GF-D8 (cell line): ENCODE measurements around the gene PRUNE2.
"Not testable (repeated sequence)": the region's sequence is repeated elsewhere in the genome, so short reads cannot be mapped to it uniquely, and the experiment has no call there.

Experiments used
- DNase-seq: peaks from one replicate; lab custom pipeline; 2025; lab: John Stamatoyannopoulos, UW

PRUNE2 gene

DNA sequence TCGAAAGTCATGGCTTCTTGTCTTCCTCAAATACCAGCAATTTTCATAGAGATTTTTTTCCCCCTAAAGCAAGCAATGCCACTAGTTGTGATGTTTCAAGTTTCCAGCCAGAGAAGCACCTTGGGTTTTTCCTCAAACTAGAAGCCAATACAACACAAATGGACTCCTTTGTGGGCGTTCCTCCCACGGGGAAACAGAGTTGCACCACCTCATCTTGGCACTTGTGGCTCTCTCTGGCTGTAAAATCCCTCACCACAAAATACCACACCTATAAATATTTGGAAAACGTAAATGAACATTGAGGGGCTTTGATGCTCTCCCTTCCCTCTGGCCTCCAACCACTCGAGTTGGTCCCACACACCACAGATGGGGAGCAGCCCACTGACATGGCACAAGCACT lies 208.8 kb downstream of the PRUNE2 start:
- DNase-seq: no peak

DNA sequence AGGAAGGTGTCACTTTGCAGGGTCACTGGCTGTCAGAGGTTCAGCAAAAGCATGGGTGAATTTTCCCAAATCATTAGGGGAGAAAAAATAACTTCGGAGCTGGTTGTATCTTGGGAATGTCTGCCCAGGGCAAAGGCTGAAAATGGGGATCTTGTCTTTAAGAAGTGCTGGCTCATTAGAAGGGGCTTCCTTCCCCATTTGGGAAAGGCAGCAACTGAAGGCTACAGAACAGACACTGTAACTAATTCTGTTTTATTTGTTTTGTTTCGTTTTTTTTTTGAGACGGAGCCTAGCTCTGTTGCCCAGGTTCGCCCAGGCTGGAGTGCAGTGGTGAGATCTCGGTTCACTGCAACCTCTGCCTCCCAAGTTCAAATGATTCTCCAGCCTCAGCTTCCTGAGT lies 212.0 kb downstream of the PRUNE2 start:
- no peak for DNase-seq

- DNase-seq: no peak
Measured at GRCh38 chr9:76692458-76693129, 213.3 kb downstream of the PRUNE2 start.

DNA sequence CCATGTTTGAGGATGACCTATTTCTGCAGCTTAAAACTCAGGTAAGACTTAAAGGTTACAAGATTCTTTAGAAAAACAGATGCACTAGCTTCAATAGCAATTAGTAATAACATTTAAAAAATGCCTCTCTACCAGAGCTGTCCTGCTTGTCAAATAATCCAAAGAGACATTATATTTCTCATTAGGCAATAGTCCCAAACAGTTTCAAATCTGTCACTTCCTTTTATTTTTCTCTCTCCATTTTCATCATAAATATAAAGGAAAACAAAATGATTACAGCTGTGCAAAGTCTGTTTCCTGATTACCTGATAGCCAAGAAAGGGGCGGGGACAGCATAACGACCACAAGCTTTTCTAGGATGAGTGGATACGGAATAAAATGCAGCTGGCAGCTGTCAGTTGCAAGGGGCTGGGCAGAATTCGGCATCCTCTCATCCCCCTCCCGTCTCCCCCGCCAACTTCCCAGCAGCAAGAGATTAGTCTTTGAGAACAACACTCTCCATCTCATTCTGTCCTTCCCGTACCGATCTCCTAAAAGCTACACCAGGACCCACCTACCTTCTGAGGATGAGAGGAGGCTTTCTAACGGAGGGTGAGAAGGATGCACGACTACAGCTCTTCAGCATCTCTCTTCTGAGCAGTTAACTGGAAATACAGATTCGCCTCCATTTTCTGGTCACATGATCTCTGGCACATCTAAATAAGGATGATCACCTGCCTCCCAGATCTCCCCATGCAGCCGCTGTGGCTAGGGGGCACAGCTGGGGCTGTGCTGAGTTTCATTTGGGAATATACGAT lies 214.2 kb downstream of the PRUNE2 start:
- DNase-seq: no peak

DNA sequence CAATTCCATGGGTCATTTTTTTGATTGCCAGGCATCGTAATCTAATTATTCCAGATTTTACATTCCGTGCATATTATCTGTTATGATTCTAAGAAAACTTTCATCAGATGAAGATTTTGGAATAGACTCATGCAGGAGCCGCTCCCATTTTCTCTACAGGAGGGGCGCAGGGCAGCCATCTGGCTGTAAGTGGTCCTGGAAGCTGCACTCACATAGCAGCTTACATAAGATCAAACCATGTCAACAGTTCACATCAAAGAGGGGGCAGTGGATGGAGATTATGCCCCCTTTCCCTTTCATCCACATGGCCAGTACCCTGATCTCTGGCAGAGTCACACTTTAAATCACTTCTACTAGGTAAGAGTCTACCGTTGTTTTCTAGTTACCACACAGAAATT lies 214.9 kb downstream of the PRUNE2 start:
- no peak for DNase-seq

DNA sequence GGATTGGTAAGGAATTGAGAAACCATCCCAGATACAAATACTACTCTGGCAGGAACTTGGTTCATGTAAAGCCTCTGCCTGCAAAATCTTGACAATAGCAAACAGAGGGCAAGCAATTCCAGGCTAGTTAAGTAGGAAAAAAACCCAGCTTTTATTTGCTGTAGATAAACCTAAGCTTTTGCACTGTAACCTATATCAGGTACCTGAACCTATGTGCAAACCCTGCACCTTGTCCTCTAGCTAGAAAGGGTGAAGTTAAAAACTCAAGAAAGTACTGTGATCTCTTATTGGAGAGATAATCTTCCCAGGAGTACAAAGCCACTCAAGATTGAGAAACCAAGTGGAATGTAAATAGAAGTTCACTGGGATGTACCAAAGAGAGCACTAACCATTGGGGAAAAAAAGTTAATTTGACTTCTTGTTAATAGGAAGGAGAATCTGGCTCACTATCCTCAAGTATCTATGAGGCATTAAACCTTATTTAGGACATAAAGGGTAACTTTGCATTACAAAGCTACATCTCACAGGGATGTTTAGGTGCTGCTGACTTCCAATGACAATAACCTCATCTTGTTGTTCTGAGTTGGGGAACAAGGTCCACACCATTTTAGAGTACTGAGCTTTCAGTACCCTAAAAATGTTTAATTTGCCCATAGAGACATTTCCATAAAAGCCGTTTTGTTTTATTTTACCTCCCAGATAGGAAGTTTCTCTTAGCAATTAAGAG lies 215.5 kb downstream of the PRUNE2 start:
- DNase-seq: no peak

GRCh38 chr9:76688471-76689238 lies 217.3 kb downstream of the PRUNE2 start:
- DNase-seq: no peak

- DNase-seq: no peak
Measured at GRCh38 chr9:76687861-76688391, 218.0 kb downstream of the PRUNE2 start.

- DNase-seq: no peak
Measured at GRCh38 chr9:76686756-76687155, 219.2 kb downstream of the PRUNE2 start.

GRCh38 chr9:76684213-76684612 lies 221.7 kb downstream of the PRUNE2 start:
- no peak for DNase-seq

DNA sequence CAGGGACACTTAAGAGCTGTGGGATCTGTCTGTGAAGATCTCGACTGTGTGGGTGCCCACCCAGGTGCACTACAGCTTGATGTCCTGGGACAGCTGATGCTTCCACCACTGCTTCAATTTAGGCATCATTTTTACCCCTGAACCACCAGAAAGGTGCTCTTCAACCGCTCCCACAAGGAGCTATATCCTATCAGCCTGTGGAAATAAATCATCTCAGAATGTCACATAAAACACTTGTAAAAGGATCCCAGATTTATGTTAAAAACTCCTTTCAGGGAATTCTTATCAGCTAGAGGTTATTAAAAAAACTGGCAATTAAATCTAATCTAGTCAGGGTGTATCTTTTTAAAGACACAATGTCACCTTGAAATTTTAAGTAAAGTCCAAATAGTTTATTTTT lies 224.4 kb downstream of the PRUNE2 start:
- no peak for DNase-seq

GRCh38 chr9:76680716-76681425 lies 225.0 kb downstream of the PRUNE2 start:
- no peak for DNase-seq

GRCh38 chr9:76677481-76678055 lies 228.3 kb downstream of the PRUNE2 start:
- no peak for DNase-seq

- no peak for DNase-seq
Measured at GRCh38 chr9:76676857-76677256, 229.1 kb downstream of the PRUNE2 start.

DNA sequence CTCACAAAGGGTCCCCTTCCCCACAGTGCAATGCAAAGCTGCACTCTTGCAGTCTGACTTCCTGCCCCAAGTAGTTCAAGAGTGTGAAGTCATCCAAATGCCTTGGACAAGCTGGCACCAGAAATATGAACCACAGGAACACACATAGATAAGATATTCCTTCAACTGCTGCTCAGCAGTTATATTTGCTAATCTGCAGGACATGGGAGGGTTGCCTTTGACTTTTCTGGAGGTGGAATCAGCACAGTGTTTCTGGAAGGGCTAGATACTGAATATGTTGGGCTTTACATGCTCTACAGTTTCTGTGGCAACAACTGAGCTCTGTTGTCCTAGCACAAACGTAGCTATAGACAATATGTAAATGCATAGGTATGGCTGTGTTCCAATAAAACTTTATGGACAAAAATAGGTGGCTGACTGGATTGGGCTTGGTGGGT lies 238.4 kb downstream of the PRUNE2 start:
- no peak for DNase-seq

- DNase-seq: not testable (repeated sequence)
Measured at GRCh38 chr9:76665966-76666365, 239.9 kb downstream of the PRUNE2 start.

GRCh38 chr9:76665458-76665857 lies 240.5 kb downstream of the PRUNE2 start:
- no peak for DNase-seq

- no peak for DNase-seq
Measured at GRCh38 chr9:76664120-76664519, 241.8 kb downstream of the PRUNE2 start.

DNA sequence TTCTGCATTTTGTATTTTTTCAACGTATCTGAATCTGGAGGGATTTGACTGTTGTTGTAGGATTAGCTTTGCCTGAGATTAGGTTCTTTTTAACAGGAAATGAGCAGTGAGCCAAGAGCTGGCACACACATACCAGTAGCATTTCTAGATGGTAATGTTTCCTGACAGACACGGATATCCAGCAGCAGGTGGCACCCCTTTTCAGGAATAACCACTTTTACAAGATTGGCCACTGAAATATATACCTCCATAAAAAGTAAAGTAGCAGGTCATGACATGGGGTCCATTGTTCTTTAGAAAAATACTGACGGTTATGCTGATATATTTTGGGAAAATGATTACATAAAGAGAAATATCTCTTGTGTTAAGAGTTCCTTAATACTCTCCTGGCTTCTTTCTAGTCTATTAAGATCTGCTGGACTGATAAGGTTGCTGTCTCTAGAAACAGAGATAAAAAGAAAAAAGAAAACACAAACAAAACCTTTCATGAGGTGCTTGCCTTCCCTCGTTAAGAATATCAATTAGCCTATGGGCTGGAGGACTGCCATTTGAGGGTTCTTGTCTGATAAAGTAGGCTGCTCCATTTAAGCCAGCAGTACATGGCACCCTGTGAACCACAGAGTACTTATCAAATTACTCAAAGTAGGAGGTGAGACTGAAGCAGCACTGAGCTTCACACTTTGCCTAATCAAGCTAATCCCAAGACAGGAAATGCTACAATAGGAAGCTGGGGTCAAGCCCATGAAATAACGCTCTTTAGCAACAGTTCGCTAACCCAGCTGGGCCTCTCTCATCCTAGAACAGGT lies 243.2 kb downstream of the PRUNE2 start:
- DNase-seq: peak; percentile 78
